Mesodermal cell (in vitro differentiated cells): ENCODE measurements around the gene PLD1.

Experiments used
- H3K27ac ChIP-seq: 2 replicates; pipeline ENCODE4 v1.7.0; 2013; ENCODE audit warnings: mild to moderate bottlenecking, low read depth, low read length, moderate library complexity; ENCODE audit not compliant: severe bottlenecking
- H3K36me3 ChIP-seq: 2 replicates; pipeline ENCODE4 v1.7.1; 2013; ENCODE audit warnings: mild to moderate bottlenecking, low read length, moderate library complexity; ENCODE audit not compliant: control insufficient read depth, insufficient read depth
- H3K4me1 ChIP-seq: one replicate; pipeline ENCODE4 v1.7.1; 2013; ENCODE audit warnings: mild to moderate bottlenecking, low read length; ENCODE audit not compliant: insufficient read depth, control insufficient read depth, poor library complexity, severe bottlenecking
- H3K4me3 ChIP-seq: 2 replicates; pipeline ENCODE4 v1.7.0; 2013; ENCODE audit warnings: low read length, control low read depth, mild to moderate bottlenecking; ENCODE audit not compliant: insufficient read depth, poor library complexity, severe bottlenecking; ENCODE audit errors: extremely low read depth
- H3K9me3 ChIP-seq: 2 replicates; pipeline ENCODE4 v1.7.1; 2013; ENCODE audit warnings: mild to moderate bottlenecking, low read length, moderate library complexity; ENCODE audit not compliant: control insufficient read depth
- WGBS, 2 experiments: methylation state at CpG; one replicate each; pipeline ENCODE4 v1.1.5; 2013; ENCODE audit warnings: missing lambda C conversion rate in 2 of 2; ENCODE audit not compliant: insufficient coverage in 2 of 2; 5-methylcytosine and 5-hydroxymethylcytosine counted together

Gene PLD1

DNA sequence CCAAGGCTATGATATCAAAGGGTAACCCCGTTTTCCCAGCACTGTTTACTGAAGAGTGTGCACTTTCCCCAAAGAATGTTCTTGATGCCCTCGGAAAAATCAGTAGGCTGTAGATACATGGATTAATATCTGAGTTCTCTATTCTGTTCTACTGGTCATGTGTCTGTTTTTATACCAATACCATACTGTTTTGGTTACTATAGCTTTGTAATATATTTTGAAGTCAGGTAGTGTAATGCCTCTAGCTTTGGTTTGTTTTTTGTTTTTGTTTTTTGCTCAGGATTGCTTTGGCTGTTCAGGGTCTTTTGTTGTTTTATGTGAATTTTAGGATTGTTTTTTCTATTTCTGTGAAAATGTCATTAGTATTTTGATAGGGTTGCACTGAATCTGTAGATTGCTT lies 95.1 kb downstream of the PLD1 start:
- 100% methylated on average over 1 of the region's 2 CpGs; no CpG with 5 or more reads in 1 of the 2 experiments for WGBS, 2 experiments
- H3K27ac ChIP-seq = no peak overlapping the region
- peaks cover 14% of the 10 kb centered on the region for H3K9me3 ChIP-seq
- peaks cover 3% of the 10 kb centered on the region for H3K36me3 ChIP-seq
- no peak overlapping the region for H3K4me3 ChIP-seq
- peaks cover 15% of the 10 kb centered on the region for H3K4me1 ChIP-seq

- Histone ChIP-seq H3K4me3 (no peak overlapping the region), H3K4me1 (peaks cover 15% of the 10 kb centered on the region), H3K36me3 (peaks cover 3% of the 10 kb centered on the region), H3K27ac (peak overlapping the region; percentile 42), H3K9me3 (peaks cover 14% of the 10 kb centered on the region)
- WGBS, 2 experiments = 79 to 100% methylated on average over 3 to 4 of the region's 8 CpGs
Measured at GRCh38 chr3:171712171-171712938, 97.9 kb downstream of the PLD1 start.

DNA sequence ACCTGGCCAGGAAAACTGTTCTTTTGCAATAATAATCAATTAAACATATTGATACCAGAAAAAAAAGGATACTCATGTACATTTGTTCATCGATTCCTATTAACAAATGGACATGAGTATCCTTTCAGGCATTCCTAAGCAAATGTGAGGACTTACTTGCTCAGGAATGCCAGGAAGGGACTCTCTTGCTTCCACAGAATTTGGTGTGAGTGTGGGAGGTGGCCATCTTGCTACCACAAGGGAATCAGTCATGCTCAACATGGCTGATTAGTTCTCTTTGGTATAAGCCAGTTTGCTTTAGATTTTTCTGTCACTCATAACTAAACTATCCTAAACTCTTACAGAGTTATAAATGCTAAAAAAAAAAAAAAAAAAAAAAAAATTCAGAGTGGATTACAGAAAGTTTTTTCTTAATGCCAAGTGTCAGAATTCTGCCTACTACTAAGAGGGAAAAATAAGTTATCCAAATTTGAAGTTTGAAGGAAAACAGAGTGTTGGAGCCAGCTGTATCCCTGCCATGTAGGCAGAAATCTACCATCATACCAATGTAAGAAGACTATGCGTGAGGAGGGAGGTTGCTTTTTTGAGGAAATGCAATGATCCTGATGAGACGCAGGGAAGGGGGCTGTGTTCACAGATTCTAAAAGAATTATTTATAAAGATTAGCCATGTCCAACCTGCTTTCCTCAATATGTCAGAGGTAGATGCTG lies 98.7 kb downstream of the PLD1 start:
- H3K27ac ChIP-seq = no peak overlapping the region
- peaks cover 14% of the 10 kb centered on the region for H3K9me3 ChIP-seq
- WGBS, 2 experiments = no CpG with 5 or more reads among the region's 3 CpGs
- peaks cover 3% of the 10 kb centered on the region for H3K36me3 ChIP-seq
- no peak overlapping the region for H3K4me3 ChIP-seq
- H3K4me1 ChIP-seq = peaks cover 15% of the 10 kb centered on the region

DNA sequence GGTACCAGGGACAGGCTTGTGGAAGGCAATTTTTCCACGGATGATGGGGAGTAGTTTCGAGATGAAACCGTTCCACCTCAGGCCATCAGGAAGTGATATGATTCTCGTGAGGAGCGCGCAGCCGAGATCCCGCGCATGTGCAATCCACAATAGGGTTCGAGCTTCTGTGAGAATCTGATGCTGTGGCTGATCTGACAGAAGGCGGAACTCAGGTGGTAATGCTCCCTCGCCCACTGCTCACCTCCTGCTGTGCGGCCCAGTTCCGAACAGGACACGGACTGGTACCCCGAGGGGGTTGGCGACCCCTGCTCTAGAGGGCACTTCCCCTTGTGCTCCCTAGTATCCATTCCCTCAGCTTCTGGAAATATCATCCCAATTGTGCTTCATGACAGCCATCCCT lies 99.9 kb downstream of the PLD1 start:
- 92 to 95% methylated on average over 16 of the region's 17 CpGs for WGBS, 2 experiments
- Histone ChIP-seq H3K4me3 (no peak overlapping the region), H3K9me3 (peaks cover 8% of the 10 kb centered on the region), H3K36me3 (peaks cover 3% of the 10 kb centered on the region), H3K4me1 (peaks cover 15% of the 10 kb centered on the region), H3K27ac (no peak overlapping the region)

GRCh38 chr3:171704814-171705213 lies 105.5 kb downstream of the PLD1 start:
- Histone ChIP-seq H3K9me3 (peaks cover 5% of the 10 kb centered on the region), H3K4me1 (no peaks in the 10 kb centered on the region), H3K36me3 (no peaks in the 10 kb centered on the region), H3K27ac (no peak overlapping the region), H3K4me3 (no peak overlapping the region)
- 84 to 85% methylated on average over 7 to 8 of the region's 8 CpGs for WGBS, 2 experiments

GRCh38 chr3:171704002-171704401 lies 106.3 kb downstream of the PLD1 start:
- WGBS, 2 experiments = no CpG with 5 or more reads among the region's 2 CpGs
- Histone ChIP-seq H3K36me3 (no peaks in the 10 kb centered on the region), H3K4me3 (no peak overlapping the region), H3K4me1 (no peaks in the 10 kb centered on the region), H3K9me3 (peaks cover 5% of the 10 kb centered on the region), H3K27ac (no peak overlapping the region)

- WGBS, 2 experiments = 100% methylated on average over 1 of the region's 2 CpGs; no CpG with 5 or more reads in 1 of the 2 experiments
- H3K4me3 ChIP-seq = no peak overlapping the region
- peaks cover 5% of the 10 kb centered on the region for H3K9me3 ChIP-seq
- H3K4me1 ChIP-seq = no peaks in the 10 kb centered on the region
- no peaks in the 10 kb centered on the region for H3K36me3 ChIP-seq
- no peak overlapping the region for H3K27ac ChIP-seq
Measured at GRCh38 chr3:171703144-171703543, 107.1 kb downstream of the PLD1 start.

GRCh38 chr3:171700653-171701052 lies 109.6 kb downstream of the PLD1 start:
- H3K36me3 ChIP-seq = no peaks in the 10 kb centered on the region
- no peak overlapping the region for H3K4me3 ChIP-seq
- 100% methylated on average over 1 of the region's 1 CpG; no CpG with 5 or more reads in 1 of the 2 experiments for WGBS, 2 experiments
- H3K4me1 ChIP-seq = no peaks in the 10 kb centered on the region
- no peak overlapping the region for H3K27ac ChIP-seq
- H3K9me3 ChIP-seq = peaks cover 5% of the 10 kb centered on the region

DNA sequence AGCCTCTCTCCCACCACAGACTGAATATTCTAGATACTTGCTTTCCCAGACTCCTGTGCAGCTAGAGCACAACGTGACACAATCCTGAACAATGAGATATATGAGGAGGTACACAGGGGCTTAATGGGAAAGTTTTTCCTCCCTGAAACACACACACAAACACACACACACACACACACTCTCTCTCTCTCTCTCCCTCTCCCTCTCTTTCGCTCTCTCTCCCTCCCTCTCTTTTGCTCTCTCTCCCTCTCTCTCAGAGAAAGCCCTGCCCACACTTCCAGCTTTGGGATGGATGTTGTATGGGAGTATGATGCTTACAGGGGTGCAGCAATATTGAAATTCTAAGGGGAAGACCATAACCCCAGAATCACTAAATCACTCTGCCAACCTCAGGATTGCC lies 110.1 kb downstream of the PLD1 start:
- Histone ChIP-seq H3K36me3 (no peaks in the 10 kb centered on the region), H3K4me3 (no peak overlapping the region), H3K4me1 (no peaks in the 10 kb centered on the region), H3K9me3 (peaks cover 5% of the 10 kb centered on the region), H3K27ac (no peak overlapping the region)
- no CpG with 5 or more reads among the region's 2 CpGs for WGBS, 2 experiments

DNA sequence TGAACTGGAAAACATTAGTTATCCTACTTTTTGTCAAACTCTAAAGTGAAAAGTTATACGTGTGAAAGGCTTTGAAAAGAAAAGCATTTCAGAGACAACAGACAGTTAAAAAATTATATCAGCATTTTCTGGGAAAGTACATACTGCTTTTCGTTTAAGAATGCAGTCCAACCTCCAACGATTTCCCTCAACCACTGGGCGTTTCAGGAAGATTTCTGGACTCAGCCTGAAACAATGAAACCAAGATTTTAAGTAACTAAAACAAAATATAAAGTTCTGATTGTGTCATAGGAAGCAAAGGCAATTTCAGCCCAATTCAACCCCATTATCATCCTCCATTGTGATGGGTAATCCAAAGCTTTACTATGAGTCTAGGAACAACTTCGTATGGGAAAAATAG lies 110.7 kb downstream of the PLD1 start:
- peaks cover 5% of the 10 kb centered on the region for H3K9me3 ChIP-seq
- no peak overlapping the region for H3K27ac ChIP-seq
- H3K36me3 ChIP-seq = no peaks in the 10 kb centered on the region
- no peaks in the 10 kb centered on the region for H3K4me1 ChIP-seq
- WGBS, 2 experiments = 85 to 100% methylated on average over 2 to 4 of the region's 5 CpGs
- H3K4me3 ChIP-seq = no peak overlapping the region

DNA sequence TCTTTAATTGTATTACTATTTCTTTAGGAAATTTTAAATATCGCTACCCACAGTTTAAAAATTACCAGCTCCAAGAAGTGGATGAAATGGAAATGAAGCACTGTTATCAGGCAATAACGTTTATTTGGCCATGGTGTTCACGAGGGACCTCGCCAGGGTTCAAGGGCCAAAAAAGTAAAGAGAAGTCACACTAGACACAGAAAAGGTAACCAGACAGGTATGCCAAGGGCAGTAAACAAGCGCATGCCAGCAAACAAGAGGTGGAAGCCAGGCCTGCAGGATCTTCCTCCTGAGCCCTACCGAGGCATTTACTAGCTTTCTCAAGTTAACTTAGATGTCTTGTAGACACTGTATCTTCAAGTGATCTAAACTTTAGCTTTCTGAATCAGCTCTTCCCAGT lies 113.5 kb downstream of the PLD1 start:
- Histone ChIP-seq H3K9me3 (no peaks in the 10 kb centered on the region), H3K4me1 (no peaks in the 10 kb centered on the region), H3K4me3 (no peak overlapping the region), H3K27ac (no peak overlapping the region), H3K36me3 (no peaks in the 10 kb centered on the region)
- 91 to 94% methylated on average over 5 of the region's 6 CpGs for WGBS, 2 experiments
